Thymus (tissue), 11 donors: Measurements from ENCODE around the gene DGKD. TPM values are rescaled to one million over a fixed set of nuclear protein-coding genes. Genes with fewer than 3 reads are reported as not detected.

ENCODE experiments used
- DNase-seq, 9 donors: peaks; one replicate each; pipeline ENCODE4 v3.0.0-alpha.2; 2013; ENCODE audit warnings: low spot score in 9 of 9, low read depth in 6 of 9, missing footprints in 1 of 9
- H3K27ac ChIP-seq, 2 donors: one replicate each; pipeline ENCODE4 v1.5.1; 2013; ENCODE audit warnings: control low read depth in 1 of 2, low read depth in 1 of 2, low read length in 1 of 2, mild to moderate bottlenecking in 1 of 2, moderate library complexity in 1 of 2
- H3K27me3 ChIP-seq, 2 donors: one replicate each; pipeline ENCODE4 v1.5.1; 2013; ENCODE audit warnings: low read length in 1 of 2; ENCODE audit not compliant: control insufficient read depth in 2 of 2, insufficient read depth in 1 of 2
- H3K36me3 ChIP-seq, 2 donors: one replicate each; pipeline ENCODE4 v1.5.1; 2013; ENCODE audit warnings: low read length in 1 of 2, mild to moderate bottlenecking in 1 of 2, moderate library complexity in 1 of 2; ENCODE audit not compliant: control insufficient read depth in 2 of 2, insufficient read depth in 2 of 2
- H3K4me1 ChIP-seq, 2 donors: one replicate each; pipeline ENCODE4 v1.5.1; 2013; ENCODE audit warnings: low read length in 2 of 2; ENCODE audit not compliant: control insufficient read depth in 2 of 2, insufficient read depth in 2 of 2
- H3K4me3 ChIP-seq, 2 donors: one replicate each; pipeline ENCODE4 v1.5.1; 2013; ENCODE audit warnings: low read length in 2 of 2, control low read depth in 1 of 2, mild to moderate bottlenecking in 1 of 2
- H3K9me3 ChIP-seq, 2 donors: one replicate each; pipeline ENCODE4 v1.5.1; 2013; ENCODE audit warnings: low read length in 1 of 2, mild to moderate bottlenecking in 1 of 2; ENCODE audit not compliant: control insufficient read depth in 2 of 2, insufficient read depth in 1 of 2
- WGBS: extraction: QIAGEN DNeasy Blood & Tissue Kit; methylation state at CpG from one replicate; pipeline ENCODE4 v1.1.7; 2013; 5-methylcytosine and 5-hydroxymethylcytosine counted together
- polyA plus RNA-seq: library from polyadenylated mRNA; stranded (reverse); fragments of 200-250 nt; gene quantifications from one replicate; pipeline ENCODE4 v1.2.3, GENCODE V29; 2013
- total RNA-seq: library from RNA; stranded (reverse); fragments of 120-200 nt; gene quantifications from one replicate; pipeline ENCODE4 v1.2.4, GENCODE V29; 2013
- donor health status: healthy.

The DGKD gene
- total and polyA plus RNA-seq, 2 donors = 8.0 to 23.5 TPM

- Histone ChIP-seq H3K4me3 (no peak overlapping the region), H3K27ac (no peak overlapping the region), H3K9me3 (no peaks in the 10 kb centered on the region), H3K4me1 (peaks cover 7 to 9% of the 10 kb centered on the region in 2 donors), H3K27me3 (no peaks in the 10 kb centered on the region), H3K36me3 (peaks cover 64 to 82% of the 10 kb centered on the region in 2 donors)
- 96% methylated on average over 16 of the region's 16 CpGs for WGBS
- no peak for DNase-seq
These were observed 110.4 kb downstream of the DGKD start for GRCh38 chr2:233464531-233465240.

GRCh38 chr2:233466991-233467603 lies 112.8 kb downstream of the DGKD start:
- no peak for DNase-seq
- WGBS = 97% methylated on average over 20 of the region's 20 CpGs
- H3K4me1 ChIP-seq = no peaks in the 10 kb centered on the region
- no peaks in the 10 kb centered on the region for H3K27me3 ChIP-seq
- no peaks in the 10 kb centered on the region for H3K9me3 ChIP-seq
- H3K36me3 ChIP-seq = peaks cover 56 to 78% of the 10 kb centered on the region in 2 donors
- no peak overlapping the region for H3K4me3 ChIP-seq
- no peak overlapping the region for H3K27ac ChIP-seq

- H3K4me3 ChIP-seq = no peak overlapping the region
- no peaks in the 10 kb centered on the region for H3K4me1 ChIP-seq
- DNase-seq = no peak
- 98% methylated on average over 22 of the region's 22 CpGs for WGBS
- no peaks in the 10 kb centered on the region for H3K27me3 ChIP-seq
- H3K36me3 ChIP-seq = peaks cover 52 to 72% of the 10 kb centered on the region in 2 donors
- H3K27ac ChIP-seq = no peak overlapping the region
- no peaks in the 10 kb centered on the region for H3K9me3 ChIP-seq
These were observed 113.9 kb downstream of the DGKD start for GRCh38 chr2:233468047-233468740.

- Histone ChIP-seq H3K9me3 (no peaks in the 10 kb centered on the region), H3K4me3 (no peak overlapping the region), H3K27me3 (no peaks in the 10 kb centered on the region), H3K36me3 (peaks cover 50 to 67% of the 10 kb centered on the region in 2 donors), H3K27ac (no peak overlapping the region), H3K4me1 (no peaks in the 10 kb centered on the region)
- DNase-seq = no peak
- 98% methylated on average over 8 of the region's 8 CpGs for WGBS
These were observed 114.4 kb downstream of the DGKD start for GRCh38 chr2:233468741-233469110.

GRCh38 chr2:233469261-233470010 lies 115.1 kb downstream of the DGKD start:
- WGBS = 96% methylated on average over 32 of the region's 32 CpGs
- DNase-seq = no peak
- Histone ChIP-seq H3K27me3 (no peaks in the 10 kb centered on the region), H3K4me1 (no peaks in the 10 kb centered on the region), H3K4me3 (no peak overlapping the region), H3K9me3 (no peaks in the 10 kb centered on the region), H3K36me3 (peaks cover 43 to 60% of the 10 kb centered on the region in 2 donors), H3K27ac (no peak overlapping the region)

- no peak overlapping the region for H3K27ac ChIP-seq
- peaks cover 36 to 54% of the 10 kb centered on the region in 2 donors for H3K36me3 ChIP-seq
- no peak for DNase-seq
These were observed 115.9 kb downstream of the DGKD start for GRCh38 chr2:233470011-233470687.

GRCh38 chr2:233470839-233471238 lies 116.5 kb downstream of the DGKD start:
- Histone ChIP-seq H3K27ac (no peak overlapping the region), H3K4me1 (no peaks in the 10 kb centered on the region), H3K9me3 (no peaks in the 10 kb centered on the region), H3K4me3 (no peak overlapping the region), H3K36me3 (peaks cover 35 to 58% of the 10 kb centered on the region in 2 donors), H3K27me3 (no peaks in the 10 kb centered on the region)
- no peak for DNase-seq
- 94% methylated on average over 14 of the region's 14 CpGs for WGBS

More at GRCh38 chr2:233470011-233470687, 115.9 kb downstream of the DGKD start:
- H3K4me1 ChIP-seq = no peaks in the 10 kb centered on the region
- no peaks in the 10 kb centered on the region for H3K27me3 ChIP-seq
- 92% methylated on average over 20 of the region's 20 CpGs for WGBS
- no peaks in the 10 kb centered on the region for H3K9me3 ChIP-seq
- no peak overlapping the region for H3K4me3 ChIP-seq

GRCh38 chr2:233471291-233472035 lies 117.2 kb downstream of the DGKD start:
- Histone ChIP-seq H3K4me1 (no peaks in the 10 kb centered on the region), H3K36me3 (peaks cover 36 to 61% of the 10 kb centered on the region in 2 donors), H3K27me3 (no peaks in the 10 kb centered on the region), H3K9me3 (no peaks in the 10 kb centered on the region), H3K4me3 (no peak overlapping the region), H3K27ac (no peak overlapping the region)
- no peak for DNase-seq
- 99% methylated on average over 12 of the region's 12 CpGs for WGBS
